Measurements from ENCODE around the gene APRT. TPM values are rescaled to one million over a fixed set of nuclear protein-coding genes. Genes with fewer than 3 reads are reported as not detected.

Gene APRT
- total RNA-seq, 2 experiments from 2014 or later = 105 to 179 TPM

DNA sequence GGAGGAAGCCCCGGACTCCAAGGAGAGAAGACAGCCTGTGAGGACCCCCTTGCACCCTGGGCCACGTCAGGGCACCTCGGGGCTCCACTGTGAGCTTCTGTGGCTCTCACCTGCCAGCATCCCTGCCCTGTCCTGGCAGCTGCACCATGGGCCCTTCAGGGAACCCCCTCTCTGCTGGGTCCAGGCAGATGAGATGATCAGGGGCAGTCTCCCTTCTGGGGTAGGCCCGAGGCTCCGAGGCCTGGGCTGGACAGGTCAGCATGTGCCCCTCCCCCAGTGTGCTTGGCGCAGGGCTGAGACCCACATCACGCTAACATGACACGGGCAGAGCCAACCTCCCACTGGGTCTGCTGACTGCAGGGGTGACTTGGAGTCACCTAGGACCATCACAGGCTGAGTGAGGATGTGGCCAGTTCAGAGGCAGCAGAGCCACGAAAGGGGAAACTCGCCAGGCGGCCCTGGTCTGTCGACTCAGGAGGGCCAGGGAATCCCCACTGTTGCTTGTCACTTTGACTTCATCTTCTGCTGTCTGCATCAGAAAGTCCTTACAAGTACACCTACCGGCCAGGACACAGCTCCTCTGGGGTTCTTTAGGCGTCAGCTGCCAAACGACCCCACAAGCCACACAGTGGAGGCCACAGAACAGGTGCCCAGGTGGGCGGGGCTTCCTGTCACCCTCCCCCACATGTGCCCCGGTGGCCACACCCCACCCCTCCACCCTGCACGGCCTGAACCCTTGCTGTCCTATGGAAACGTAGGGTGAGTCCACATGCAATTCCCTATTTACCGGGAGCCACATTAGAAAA, 42.8 kb upstream of the APRT start:
- intact Hi-C loops (cut with DNase I, micrococcal nuclease) = loop anchor here (5.0 to 10.0 kb wide), 3 partner anchors 243 to 1018 kb away; partner anchors contain the start of gene TCF25 (in 1 of the 2)
- Mint-ChIP-seq H3K27me3 (no peaks in the 10 kb centered on the region), H3K9me3 (ENCODE audit: low read depth) (no peaks in the 10 kb centered on the region), H3K27ac (no peak overlapping the region), H3K4me1 (peaks cover 22% of the 10 kb centered on the region), H3K4me3 (no peak overlapping the region), H3K36me3 (ENCODE audit: low read depth) (peaks cover 7% of the 10 kb centered on the region)
- ATAC-seq (no peak), DNase-seq (peak; percentile 28)
- POLR2A ChIA-PET = interaction anchor here (1.0 kb wide), 1 partner anchor 43 kb away, joined by 3 read pairs; the partner anchor contains the start of gene APRT
- CTCF ChIA-PET = interaction anchor here (0.6 to 1.0 kb wide), 2 partner anchors 29 to 354 kb away, joined by 3 to 4 read pairs; no protein-coding TSS in a partner anchor

GRCh38 chr16:88853325-88853941, 41.7 kb upstream of the APRT start:
- POLR2A ChIA-PET = interaction anchor here (0.6 to 0.7 kb wide), 2 partner anchors 311 to 429 kb away, joined by 3 to 5 read pairs; no protein-coding TSS in a partner anchor

GRCh38 chr16:88851616-88852015, 39.9 kb upstream of the APRT start:
- Mint-ChIP-seq H3K4me3 (no peak overlapping the region), H3K4me1 (peaks cover 9% of the 10 kb centered on the region), H3K36me3 (ENCODE audit: low read depth) (no peaks in the 10 kb centered on the region), H3K9me3 (ENCODE audit: low read depth) (no peaks in the 10 kb centered on the region), H3K27me3 (no peaks in the 10 kb centered on the region), H3K27ac (no peak overlapping the region)
- CTCF ChIA-PET = interaction anchor here (0.6 to 0.7 kb wide), 2 partner anchors 388 to 438 kb away, joined by 3 read pairs; no protein-coding TSS in a partner anchor
- no peak for ATAC-seq
- POLR2A ChIA-PET = no interaction called here
- DNase-seq = no peak
- intact Hi-C loops (cut with DNase I, micrococcal nuclease) = loop anchor here in 1 of 2 experiments (10.0 kb wide), 1 partner anchor 313 kb away; no protein-coding TSS in a partner anchor

More at GRCh38 chr16:88853325-88853941, 41.7 kb upstream of the APRT start:
- CTCF ChIA-PET = interaction anchor here (0.7 kb wide), 1 partner anchor 66 kb away, joined by 3 read pairs; no protein-coding TSS in a partner anchor
- Mint-ChIP-seq H3K27ac (no peak overlapping the region), H3K9me3 (ENCODE audit: low read depth) (no peaks in the 10 kb centered on the region), H3K4me3 (no peak overlapping the region), H3K36me3 (ENCODE audit: low read depth) (peaks cover 6% of the 10 kb centered on the region), H3K4me1 (peaks cover 18% of the 10 kb centered on the region), H3K27me3 (no peaks in the 10 kb centered on the region)
- intact Hi-C loops (cut with DNase I, micrococcal nuclease) = loop anchor here in 1 of 2 experiments (10.0 kb wide), 1 partner anchor 311 kb away; no protein-coding TSS in a partner anchor
- no peak for ATAC-seq
- no peak for DNase-seq

DNA sequence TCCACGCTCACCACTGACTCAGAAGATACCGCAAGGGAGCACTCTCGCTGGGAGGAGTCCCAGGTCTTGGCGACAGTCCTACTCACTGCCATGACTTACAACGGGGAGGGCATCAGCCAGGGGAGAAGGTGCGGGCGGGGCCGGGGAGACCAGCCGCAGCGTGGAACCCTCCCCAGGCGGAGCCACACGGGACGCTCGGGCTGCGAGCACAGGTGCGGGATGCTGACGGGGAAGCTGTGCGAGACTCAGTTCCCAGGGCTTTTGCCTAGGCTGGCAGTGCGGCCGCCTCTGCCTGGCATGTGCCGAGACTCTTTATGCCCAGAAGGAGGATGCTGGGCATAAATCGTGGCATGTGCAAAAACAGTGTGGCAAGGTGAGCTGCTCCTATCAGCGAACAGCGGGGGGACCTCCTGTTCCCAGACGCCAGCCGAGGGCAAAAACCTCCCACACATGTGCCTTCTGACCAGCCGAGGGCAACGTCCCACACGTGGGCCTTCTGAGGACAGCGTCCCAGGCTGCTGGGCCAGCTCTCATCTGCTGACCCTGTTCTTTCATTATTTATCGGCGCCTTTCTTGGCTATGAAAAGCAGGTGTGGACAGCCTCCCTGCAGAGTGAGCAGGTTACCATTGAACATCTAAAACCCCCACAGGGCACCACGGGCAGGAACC, 38.9 kb upstream of the APRT start:
- ATAC-seq (no peak), DNase-seq (no peak)
- no peaks in the 10 kb centered on the region for H3K27me3 Mint-ChIP-seq
- H3K4me3 Mint-ChIP-seq = no peak overlapping the region
- H3K27ac Mint-ChIP-seq = no peak overlapping the region
- CTCF ChIA-PET = no interaction called here
- intact Hi-C loops (cut with DNase I, micrococcal nuclease) = loop anchor here in 1 of 2 experiments (10.0 kb wide), 1 partner anchor 314 kb away; no protein-coding TSS in a partner anchor
- peaks cover 8% of the 10 kb centered on the region for H3K4me1 Mint-ChIP-seq
- no peaks in the 10 kb centered on the region for H3K36me3 Mint-ChIP-seq (ENCODE audit: low read depth)
- POLR2A ChIA-PET = no interaction called here
- H3K9me3 Mint-ChIP-seq (ENCODE audit: low read depth) = no peaks in the 10 kb centered on the region

DNA sequence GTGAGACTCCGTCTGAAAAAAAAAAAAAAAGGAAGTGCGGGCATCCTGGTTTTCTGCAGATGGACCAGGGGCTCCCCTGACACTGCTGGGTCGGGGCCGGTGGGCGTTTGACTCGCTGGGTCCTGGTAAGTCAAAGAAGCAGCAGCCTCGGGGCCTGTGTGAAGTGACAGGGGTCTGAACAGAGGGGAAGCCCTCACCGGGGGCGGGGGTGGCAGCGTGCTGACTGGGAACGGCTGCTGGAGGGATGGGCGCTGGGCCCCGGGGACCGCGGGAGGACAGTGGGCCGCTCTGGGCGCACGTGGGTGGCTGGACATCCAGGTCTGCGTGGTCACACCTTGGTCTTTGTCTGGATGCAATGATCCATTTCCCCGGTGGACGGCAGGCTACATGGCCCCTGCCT, 36.8 kb upstream of the APRT start:
- Mint-ChIP-seq H3K27me3 (no peaks in the 10 kb centered on the region), H3K36me3 (ENCODE audit: low read depth) (no peaks in the 10 kb centered on the region), H3K4me3 (no peak overlapping the region), H3K9me3 (ENCODE audit: low read depth) (no peaks in the 10 kb centered on the region), H3K4me1 (no peaks in the 10 kb centered on the region), H3K27ac (no peak overlapping the region)
- CTCF ChIA-PET = no interaction called here
- no peak for DNase-seq
- intact Hi-C loops (cut with DNase I, micrococcal nuclease) = no loop called here
- no peak for ATAC-seq
- POLR2A ChIA-PET = no interaction called here

- POLR2A ChIA-PET = no interaction called here
Observed at GRCh38 chr16:88847654-88848053, 35.9 kb upstream of the APRT start.

DNA sequence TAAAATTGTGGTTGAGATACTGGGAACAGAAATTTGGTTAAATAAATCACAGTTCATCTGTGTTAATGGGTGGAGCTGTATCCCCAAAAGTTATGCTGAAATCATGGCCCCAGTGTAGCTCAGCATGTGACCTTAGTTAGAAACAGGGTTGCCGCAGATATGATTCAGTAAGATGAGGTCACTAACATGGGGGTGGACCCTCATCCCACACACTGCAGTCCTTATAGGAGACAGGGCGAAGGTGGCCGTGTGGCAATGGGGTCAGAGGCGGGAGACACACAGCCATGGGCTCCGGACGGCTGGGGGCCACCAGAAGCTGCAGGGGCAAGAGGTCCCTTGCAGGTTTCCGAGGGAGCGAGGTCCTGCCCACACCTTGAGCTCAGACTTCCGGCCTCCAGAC, 34.4 kb upstream of the APRT start:
- ChIA-PET POLR2A (no interaction called here), CTCF (interaction anchor here (1.3 kb wide), 1 partner anchor 28 kb away, joined by 3 read pairs; no protein-coding TSS in a partner anchor)
- H3K27ac Mint-ChIP-seq = no peak overlapping the region

More at GRCh38 chr16:88847654-88848053, 35.9 kb upstream of the APRT start:
- Mint-ChIP-seq H3K36me3 (ENCODE audit: low read depth) (no peaks in the 10 kb centered on the region), H3K27me3 (no peaks in the 10 kb centered on the region), H3K4me1 (no peaks in the 10 kb centered on the region), H3K27ac (no peak overlapping the region), H3K4me3 (no peak overlapping the region), H3K9me3 (ENCODE audit: low read depth) (no peaks in the 10 kb centered on the region)
- no peak for DNase-seq
- intact Hi-C loops (cut with DNase I, micrococcal nuclease) = no loop called here
- CTCF ChIA-PET = no interaction called here
- ATAC-seq = no peak

GRCh38 chr16:88844419-88845036, 32.8 kb upstream of the APRT start:
- Mint-ChIP-seq H3K9me3 (ENCODE audit: low read depth) (no peaks in the 10 kb centered on the region), H3K27me3 (no peaks in the 10 kb centered on the region), H3K4me1 (no peaks in the 10 kb centered on the region), H3K4me3 (no peak overlapping the region), H3K27ac (no peak overlapping the region), H3K36me3 (ENCODE audit: low read depth) (peaks cover 3% of the 10 kb centered on the region)
- intact Hi-C loops (cut with DNase I, micrococcal nuclease) = no loop called here
- DNase-seq (no peak), ATAC-seq (no peak)
- CTCF ChIA-PET = interaction anchor here (1.5 kb wide), 1 partner anchor 12 kb away, joined by 3 read pairs; no protein-coding TSS in a partner anchor
- POLR2A ChIA-PET = no interaction called here

More for the DNA sequence above, 34.4 kb upstream of the APRT start:
- no peak for DNase-seq
- no peak for ATAC-seq
- intact Hi-C loops (cut with DNase I, micrococcal nuclease) = no loop called here
- no peaks in the 10 kb centered on the region for H3K36me3 Mint-ChIP-seq (ENCODE audit: low read depth)
- H3K4me1 Mint-ChIP-seq = no peaks in the 10 kb centered on the region
- no peaks in the 10 kb centered on the region for H3K27me3 Mint-ChIP-seq
- H3K4me3 Mint-ChIP-seq = no peak overlapping the region
- H3K9me3 Mint-ChIP-seq (ENCODE audit: low read depth) = no peaks in the 10 kb centered on the region

- DNase-seq (no peak), ATAC-seq (no peak)
- ChIA-PET CTCF (interaction anchor here (0.6 to 1.5 kb wide), 4 partner anchors 11 to 515 kb away, joined by 3 to 4 read pairs (median 3); no protein-coding TSS in a partner anchor), POLR2A (no interaction called here)
- Mint-ChIP-seq H3K36me3 (ENCODE audit: low read depth) (peaks cover 3% of the 10 kb centered on the region), H3K27me3 (no peaks in the 10 kb centered on the region), H3K9me3 (ENCODE audit: low read depth) (no peaks in the 10 kb centered on the region), H3K4me3 (no peak overlapping the region), H3K4me1 (no peaks in the 10 kb centered on the region), H3K27ac (no peak overlapping the region)
- intact Hi-C loops (cut with DNase I, micrococcal nuclease) = no loop called here
Observed at GRCh38 chr16:88843256-88843655, 31.5 kb upstream of the APRT start.

DNA sequence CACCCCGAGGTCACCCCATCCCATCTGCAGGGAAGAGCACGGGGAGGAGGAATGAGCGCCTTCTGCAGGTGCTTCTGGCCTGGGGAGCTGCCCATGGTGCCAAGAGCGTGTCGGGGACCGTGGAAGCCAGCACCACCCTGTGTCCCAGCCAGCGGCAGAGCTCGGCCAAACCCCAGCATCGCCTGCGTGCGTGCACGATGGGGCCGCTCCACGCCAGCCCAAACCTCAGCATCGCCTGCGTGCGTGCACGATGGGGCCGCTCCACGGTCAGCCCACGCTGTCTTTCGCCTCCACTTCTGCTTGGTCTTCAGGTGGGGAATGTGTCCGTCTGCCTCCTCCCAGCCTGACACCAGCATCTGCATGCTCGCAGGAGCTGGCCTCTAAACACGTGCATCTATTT, 31.1 kb upstream of the APRT start:
- H3K27me3 Mint-ChIP-seq = no peaks in the 10 kb centered on the region
- intact Hi-C loops (cut with DNase I, micrococcal nuclease) = no loop called here
- ATAC-seq (no peak), DNase-seq (no peak)
- ChIA-PET CTCF (interaction anchor here (1.1 kb wide), 1 partner anchor 30 kb away, joined by 4 read pairs; no protein-coding TSS in a partner anchor), POLR2A (no interaction called here)
- H3K36me3 Mint-ChIP-seq (ENCODE audit: low read depth) = peaks cover 3% of the 10 kb centered on the region
- H3K27ac Mint-ChIP-seq = no peak overlapping the region
- H3K4me3 Mint-ChIP-seq = no peak overlapping the region
- no peaks in the 10 kb centered on the region for H3K4me1 Mint-ChIP-seq
- no peaks in the 10 kb centered on the region for H3K9me3 Mint-ChIP-seq (ENCODE audit: low read depth)

- DNase-seq = no peak
- Mint-ChIP-seq H3K4me1 (no peaks in the 10 kb centered on the region), H3K4me3 (no peak overlapping the region), H3K27ac (no peak overlapping the region), H3K27me3 (no peaks in the 10 kb centered on the region), H3K9me3 (ENCODE audit: low read depth) (no peaks in the 10 kb centered on the region), H3K36me3 (ENCODE audit: low read depth) (peaks cover 3% of the 10 kb centered on the region)
- CTCF ChIA-PET = interaction anchor here (1.1 kb wide), 1 partner anchor 30 kb away, joined by 4 read pairs; no protein-coding TSS in a partner anchor
- no peak for ATAC-seq
- intact Hi-C loops (cut with DNase I, micrococcal nuclease) = no loop called here
- POLR2A ChIA-PET = no interaction called here
Observed at GRCh38 chr16:88842308-88842756, 30.6 kb upstream of the APRT start.
